ENCODE measurements around the gene TRIM67. TPM values are rescaled to one million over a fixed set of nuclear protein-coding genes. Genes with fewer than 3 reads are reported as not detected.

The TRIM67 gene
- total and polyA plus RNA-seq, 9 of the 15 experiments (the other 6 are each of a cell fraction or from before 2014, with no cell fraction given), result 0.04 to 0.60 (median 0.31) TPM

GRCh38 chr1:231242516-231243198 lies 80.8 kb downstream of the TRIM67 start (continued):
- TF ChIP-seq JUN (IDR thresholded peaks at IDR 0.05; ENCODE audit: borderline replicate concordance, low read depth, low read length) (no peak), JUN (CRISPR knock-in tag; IDR thresholded peaks at IDR 0.05; ENCODE audit: borderline replicate concordance) (no peak), HMG20A (CRISPR knock-in tag; conservative IDR thresholded peaks at IDR 0.05) (no peak), RB1 (IDR thresholded peaks at IDR 0.05; ENCODE audit: low read depth) (no peak), STAT6 (CRISPR knock-in tag; IDR thresholded peaks at IDR 0.05) (no peak), GTF2B (IDR thresholded peaks at IDR 0.05; ENCODE audit: extremely low read depth, insufficient read length) (no peak), ZNF212 (CRISPR knock-in tag; IDR thresholded peaks at IDR 0.05) (no peak), CEBPB (tag; IDR thresholded peaks at IDR 0.05) (peak; percentile 82), NR2C1 (IDR thresholded peaks at IDR 0.05) (no peak), NR2C1 (tag; IDR thresholded peaks at IDR 0.05) (no peak), ZBTB40 (IDR thresholded peaks at IDR 0.05) (no peak), ZBTB40 (CRISPR knock-in tag; IDR thresholded peaks at IDR 0.05) (no peak), ATF7 (IDR thresholded peaks at IDR 0.05) (no peak), ZKSCAN1 (IDR thresholded peaks at IDR 0.05; ENCODE audit: low read depth, low read length) (no peak), HDAC2 (IDR thresholded peaks at IDR 0.05) (peak; percentile 16; the same call in 1 of the 2 replicates), ZNF778 (CRISPR knock-in tag; IDR thresholded peaks at IDR 0.05) (no peak), ZNF175 (CRISPR knock-in tag; IDR thresholded peaks at IDR 0.05; ENCODE audit: low read depth) (0 out of 2 replicates have a peak, but pooled peaks have one; percentile 54), TAF9B (IDR thresholded peaks at IDR 0.05; ENCODE audit: partially characterized antibody) (no peak)

Measured in K562 (cell line).